ENCODE results near the gene NHLH2.

DNA sequence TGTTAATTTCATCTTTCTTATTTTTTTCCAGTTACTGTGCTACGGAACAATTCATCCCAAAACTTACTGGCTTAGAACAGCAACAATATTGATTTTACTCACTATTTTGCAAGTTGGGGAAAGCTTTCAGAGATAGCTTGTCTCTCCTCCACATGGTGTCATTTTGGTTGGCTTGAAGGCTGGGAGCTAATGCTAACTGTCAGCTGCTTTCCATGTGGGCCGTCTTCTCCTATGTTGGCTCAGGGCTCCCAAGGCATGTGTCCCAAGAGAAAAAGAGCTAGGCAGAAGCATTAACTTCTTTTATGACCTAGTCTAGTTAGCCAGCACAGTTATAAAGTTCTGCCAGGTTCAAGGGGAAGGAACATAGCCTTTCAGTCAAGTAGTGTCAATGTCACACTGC, 38.5 kb downstream of the NHLH2 start:
- TF ChIP-seq, protein P1, sequence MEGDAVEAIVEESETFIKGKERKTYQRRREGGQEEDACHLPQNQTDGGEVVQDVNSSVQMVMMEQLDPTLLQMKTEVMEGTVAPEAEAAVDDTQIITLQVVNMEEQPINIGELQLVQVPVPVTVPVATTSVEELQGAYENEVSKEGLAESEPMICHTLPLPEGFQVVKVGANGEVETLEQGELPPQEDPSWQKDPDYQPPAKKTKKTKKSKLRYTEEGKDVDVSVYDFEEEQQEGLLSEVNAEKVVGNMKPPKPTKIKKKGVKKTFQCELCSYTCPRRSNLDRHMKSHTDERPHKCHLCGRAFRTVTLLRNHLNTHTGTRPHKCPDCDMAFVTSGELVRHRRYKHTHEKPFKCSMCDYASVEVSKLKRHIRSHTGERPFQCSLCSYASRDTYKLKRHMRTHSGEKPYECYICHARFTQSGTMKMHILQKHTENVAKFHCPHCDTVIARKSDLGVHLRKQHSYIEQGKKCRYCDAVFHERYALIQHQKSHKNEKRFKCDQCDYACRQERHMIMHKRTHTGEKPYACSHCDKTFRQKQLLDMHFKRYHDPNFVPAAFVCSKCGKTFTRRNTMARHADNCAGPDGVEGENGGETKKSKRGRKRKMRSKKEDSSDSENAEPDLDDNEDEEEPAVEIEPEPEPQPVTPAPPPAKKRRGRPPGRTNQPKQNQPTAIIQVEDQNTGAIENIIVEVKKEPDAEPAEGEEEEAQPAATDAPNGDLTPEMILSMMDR (IDR thresholded peaks at IDR 0.05; ENCODE audit: poor library complexity, severe bottlenecking) = no peak
- TF ChIP-seq EZH2 (IDR thresholded peaks at IDR 0.05; ENCODE audit: borderline replicate concordance, insufficient read depth, low read length, poor library complexity, severe bottlenecking) (no peak), TAF1 (IDR thresholded peaks at IDR 0.05; ENCODE audit: low read depth) (no peak)

All from neural cell (in vitro differentiated cells).